HG02840 (cell line): ENCODE measurements around the gene MACROD2.

Experiments used
- ATAC-seq: cut with Tn5 transposase; IDR thresholded peaks from one replicate; pipeline ENCODE4 v1.9.1; 2021; ENCODE audit warnings: mild to moderate bottlenecking, moderate library complexity, moderate number of reproducible peaks; ENCODE audit not compliant: unreplicated experiment, low FRiP score

MACROD2 gene

GRCh38 chr20:14568225-14568624, 572.9 kb downstream of the MACROD2 start:
- ATAC-seq = no peak

GRCh38 chr20:14568701-14569100, 573.4 kb downstream of the MACROD2 start:
- no peak for ATAC-seq

- ATAC-seq = no peak
These were observed 574.3 kb downstream of the MACROD2 start for GRCh38 chr20:14569641-14570040.

- no peak for ATAC-seq
These were observed 575.5 kb downstream of the MACROD2 start for GRCh38 chr20:14570811-14571210.

- ATAC-seq = no peak
These were observed 578.4 kb downstream of the MACROD2 start for GRCh38 chr20:14573676-14574075.

DNA sequence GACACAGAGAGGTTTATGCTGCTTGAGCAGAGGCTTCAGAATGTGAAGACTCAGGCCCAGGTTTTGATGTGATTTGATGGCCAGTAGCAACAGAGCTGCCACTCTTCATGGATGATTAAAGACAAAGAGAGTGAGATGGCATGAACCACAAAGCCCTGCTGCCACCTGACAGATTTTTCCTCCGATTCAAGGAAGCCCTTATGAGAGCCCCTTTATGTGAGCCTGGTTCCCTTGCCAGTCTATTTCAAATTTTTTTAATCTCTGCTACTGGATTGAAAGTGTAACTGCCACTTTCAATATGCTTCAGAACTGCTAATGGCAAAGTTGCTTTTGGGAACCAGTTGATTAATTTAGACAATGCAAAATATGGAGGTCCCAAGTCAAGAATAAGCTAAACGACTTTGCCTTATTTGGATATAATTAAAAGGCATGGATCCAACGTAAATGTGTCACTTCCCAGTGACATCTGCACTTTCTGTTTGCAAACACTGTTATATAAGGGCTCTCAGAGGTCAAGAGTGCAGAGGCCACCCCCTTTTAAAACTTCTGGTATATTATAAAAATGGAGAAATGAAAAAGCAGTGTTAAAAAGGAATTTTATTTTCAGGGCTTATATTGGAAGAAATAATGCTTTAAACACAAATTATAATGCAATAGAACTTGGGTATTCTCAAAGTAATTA, 581.0 kb downstream of the MACROD2 start:
- no peak for ATAC-seq

- no peak for ATAC-seq
These were observed 585.2 kb downstream of the MACROD2 start for GRCh38 chr20:14580418-14581074.

DNA sequence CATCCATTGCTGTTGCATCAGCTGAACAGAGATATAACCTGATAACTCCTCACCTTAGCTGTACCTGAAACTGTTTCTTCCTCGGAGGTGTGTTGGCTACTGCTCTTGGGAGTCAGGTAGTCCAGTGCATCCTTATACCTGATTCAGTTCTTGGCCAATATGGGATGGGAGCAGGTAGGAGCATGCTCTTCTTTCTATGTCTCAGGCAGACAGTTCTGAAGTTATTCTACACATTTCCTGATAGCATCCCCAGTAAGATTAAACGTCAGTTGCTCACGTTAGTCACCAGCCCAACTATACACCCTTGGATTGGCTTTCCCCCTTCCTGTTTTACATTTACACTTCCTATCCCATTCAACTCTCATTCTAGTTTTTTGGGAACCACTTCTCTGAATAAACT, 586.4 kb downstream of the MACROD2 start:
- ATAC-seq = no peak

- ATAC-seq = no peak
These were observed 587.5 kb downstream of the MACROD2 start for GRCh38 chr20:14582855-14583254.

DNA sequence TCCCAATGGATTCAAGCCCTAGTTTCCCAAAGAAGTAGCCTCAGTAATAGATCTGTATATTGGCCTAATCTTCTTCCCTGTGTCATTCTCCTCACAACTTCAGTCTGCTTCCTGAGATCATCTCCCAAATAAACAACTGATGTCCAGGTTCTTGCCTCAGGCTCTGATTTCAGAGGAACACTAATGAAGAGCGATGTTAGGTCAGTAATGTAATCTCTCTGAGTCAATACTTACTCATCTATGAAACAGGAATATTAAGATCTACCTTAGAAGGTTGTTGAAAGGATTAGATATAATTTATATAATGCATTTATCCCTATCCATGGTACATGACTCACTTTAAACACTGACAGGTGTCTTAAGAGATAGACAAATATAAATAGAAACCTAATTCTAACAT, 588.1 kb downstream of the MACROD2 start:
- no peak for ATAC-seq

DNA sequence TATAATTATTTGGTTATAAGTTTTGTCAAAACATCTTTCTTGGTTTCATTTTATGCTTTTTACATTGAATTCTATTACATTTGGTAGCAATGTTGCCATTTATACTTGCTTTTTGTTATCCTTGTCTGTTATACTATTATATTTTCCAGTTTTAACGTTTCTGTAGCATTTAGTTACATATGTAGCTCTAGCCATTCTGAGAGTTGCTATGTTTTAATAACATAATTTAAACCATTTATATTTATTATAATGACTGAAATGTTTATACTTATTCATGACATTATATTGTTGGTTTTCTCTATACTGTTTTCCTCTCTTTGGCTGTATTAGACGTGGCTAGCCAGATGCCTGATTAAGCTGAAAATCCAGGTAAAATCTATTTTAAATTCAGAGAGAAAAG, 594.1 kb downstream of the MACROD2 start:
- no peak for ATAC-seq

DNA sequence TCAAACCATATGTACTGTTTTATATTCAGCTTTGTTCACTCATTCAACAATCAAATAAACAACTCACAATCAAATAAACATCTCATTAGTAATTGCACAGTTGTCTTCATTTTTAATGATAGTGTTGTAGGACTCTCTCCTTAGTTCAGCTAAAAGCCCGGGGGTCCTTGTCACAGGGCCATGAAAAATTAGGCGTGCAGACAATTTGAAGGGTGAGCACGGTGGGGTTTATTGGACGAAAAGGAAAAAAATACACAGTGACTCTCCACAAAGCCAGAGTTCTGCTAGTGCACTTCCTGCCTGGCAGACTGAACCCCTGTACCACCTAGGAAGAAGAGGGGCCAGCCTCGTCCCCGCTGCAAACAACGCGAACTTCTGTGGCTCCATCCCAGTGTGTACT, 599.7 kb downstream of the MACROD2 start:
- no peak for ATAC-seq

DNA sequence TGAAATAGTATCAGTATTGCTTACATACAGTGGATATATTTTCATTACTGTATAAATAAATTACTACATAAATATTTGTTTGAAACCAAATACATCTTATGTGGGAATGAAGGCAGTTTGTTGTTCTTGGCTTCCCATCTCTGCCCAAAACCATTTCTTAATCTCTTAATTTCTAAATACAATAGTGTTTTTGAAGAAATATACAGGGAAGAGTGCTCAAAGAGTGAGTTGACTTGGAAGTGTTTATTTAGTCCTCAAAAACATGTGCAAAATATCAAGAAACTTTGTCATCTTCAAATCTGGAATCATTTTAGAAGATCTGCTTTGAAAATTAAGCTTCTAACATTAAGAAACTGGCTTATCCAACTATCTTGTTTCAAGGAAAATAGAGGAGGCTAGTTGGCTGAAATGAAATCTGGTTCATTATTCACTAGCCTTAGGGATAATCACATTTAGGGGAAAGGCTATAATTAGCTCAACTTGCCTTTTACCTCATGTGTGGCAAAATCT, 601.9 kb downstream of the MACROD2 start:
- ATAC-seq = no peak

DNA sequence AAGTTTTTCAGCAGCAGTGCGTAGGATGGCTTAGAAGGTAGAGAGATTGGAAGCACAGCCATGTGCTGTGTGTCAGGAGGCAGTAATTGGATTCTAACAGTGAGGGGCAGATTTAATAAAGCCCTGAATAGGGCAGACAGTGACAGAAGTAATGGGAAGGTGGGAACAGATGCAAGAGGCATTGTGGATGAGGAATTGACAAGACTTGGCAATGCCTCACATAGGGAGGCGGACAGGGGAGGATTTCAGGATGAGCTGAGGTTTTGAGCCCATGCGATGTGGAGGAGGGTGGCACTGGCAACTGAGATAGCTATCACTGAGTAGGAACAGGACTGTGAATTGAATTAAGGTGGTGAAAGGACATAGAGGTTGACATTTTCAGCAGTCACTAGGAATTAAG, 604.3 kb downstream of the MACROD2 start:
- ATAC-seq = no peak

DNA sequence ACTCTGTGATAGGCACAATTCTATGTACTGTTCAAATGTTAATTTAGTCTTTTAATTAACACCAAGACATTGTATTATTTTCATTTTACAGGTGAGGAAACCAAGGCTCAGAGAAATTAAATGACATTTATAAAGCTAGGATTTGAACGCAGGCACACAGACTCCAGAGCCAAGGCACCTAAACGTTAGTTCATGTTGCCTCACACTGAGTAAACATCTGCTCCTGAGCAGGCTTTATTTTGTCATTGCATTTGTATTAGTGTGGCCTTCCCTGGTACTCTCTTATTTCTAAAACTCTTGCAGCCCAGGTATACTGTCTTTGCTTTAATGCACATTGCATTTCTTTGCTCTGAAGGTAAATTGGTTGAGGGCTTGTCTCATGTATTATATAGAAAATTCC, 605.2 kb downstream of the MACROD2 start:
- ATAC-seq = no peak

- ATAC-seq = no peak
These were observed 608.8 kb downstream of the MACROD2 start for GRCh38 chr20:14604143-14604542.

DNA sequence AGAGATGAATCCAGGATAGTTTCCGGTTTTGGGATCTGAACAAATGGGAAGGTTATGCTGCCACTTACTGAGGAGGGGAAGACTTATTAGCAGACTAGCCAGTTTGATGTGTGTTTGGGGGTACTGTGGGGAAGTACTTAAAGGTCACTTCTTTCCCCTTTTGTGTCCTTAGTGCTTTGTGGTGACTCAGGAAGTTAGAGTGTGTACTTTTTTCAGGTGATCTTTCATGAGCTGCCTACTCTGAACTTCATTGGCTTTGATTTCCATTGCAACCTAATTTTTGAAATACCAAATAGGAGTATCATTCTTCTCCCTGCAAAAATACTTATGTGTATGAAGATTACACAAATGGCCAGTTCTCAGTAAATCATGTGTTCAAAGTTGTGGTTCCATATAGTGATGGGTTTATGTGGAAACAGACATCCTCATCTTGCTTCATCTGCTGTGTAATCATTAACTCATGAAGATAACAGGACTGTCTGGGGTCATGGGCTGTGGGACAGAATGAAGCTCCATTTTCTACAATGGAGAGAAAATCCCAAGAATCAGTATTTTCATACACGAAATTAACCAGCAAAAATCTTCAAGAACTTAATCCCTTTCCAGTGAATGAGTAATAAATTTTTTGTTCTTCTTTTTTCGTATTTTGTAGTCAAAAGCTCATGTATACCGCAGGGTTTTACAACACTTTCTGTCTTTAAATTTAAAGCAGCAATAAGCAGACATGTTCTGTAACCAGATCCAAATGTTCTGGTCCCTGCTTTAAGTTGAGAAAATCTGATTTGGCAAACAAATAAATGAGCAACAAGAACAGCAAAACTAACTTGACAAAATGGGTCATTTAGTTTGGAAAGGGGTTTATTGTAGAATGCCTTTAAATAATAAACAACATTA, 614.3 kb downstream of the MACROD2 start:
- ATAC-seq = no peak

DNA sequence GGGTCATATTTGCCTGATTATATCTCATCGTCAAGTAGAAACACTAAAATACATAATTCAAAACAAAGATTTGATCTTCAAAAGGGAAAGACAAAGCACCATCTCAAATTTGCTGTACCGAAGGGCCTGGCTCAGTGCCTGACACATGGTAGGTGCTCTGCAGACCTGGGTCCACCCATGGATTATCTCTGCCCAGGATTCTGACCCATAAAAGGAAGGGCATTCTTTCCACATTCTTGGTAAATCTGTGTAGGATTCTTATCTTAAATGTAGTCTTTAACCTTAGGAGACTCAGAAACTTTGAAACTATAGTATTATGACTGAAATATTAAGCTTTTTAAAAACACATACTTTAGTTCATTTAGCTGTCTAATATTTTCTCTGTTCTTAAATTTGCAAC, 616.2 kb downstream of the MACROD2 start:
- ATAC-seq = no peak

- ATAC-seq = no peak
These were observed 617.1 kb downstream of the MACROD2 start for GRCh38 chr20:14612391-14612790.

DNA sequence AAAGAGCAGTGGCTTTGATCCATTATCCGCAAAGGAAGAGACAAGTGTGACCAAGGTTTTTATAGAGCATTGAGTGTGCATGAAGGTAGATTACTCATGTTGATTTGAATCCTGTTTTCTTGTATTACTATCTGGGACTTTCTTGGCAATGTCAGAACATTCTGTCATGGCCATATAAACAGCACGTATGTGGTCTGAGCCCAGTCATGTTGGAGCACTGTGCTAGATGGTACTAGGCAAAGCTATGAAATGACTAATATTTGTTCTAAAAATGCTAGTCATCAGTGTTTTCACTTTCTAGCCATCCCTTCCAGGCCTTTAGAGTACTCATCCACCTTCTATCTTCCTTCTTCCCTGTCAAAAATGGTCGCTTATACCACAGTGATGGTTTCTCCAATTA, 620.7 kb downstream of the MACROD2 start:
- no peak for ATAC-seq

- no peak for ATAC-seq
These were observed 621.8 kb downstream of the MACROD2 start for GRCh38 chr20:14617123-14617522.
